Neuronal stem cell (in vitro differentiated cells): ENCODE measurements around the gene NDUFA13.
"Not testable (repeated sequence)": the region's sequence is repeated elsewhere in the genome, so short reads cannot be mapped to it uniquely, and the experiment has no call there.

Source experiments
- DNase-seq: peaks from one replicate; pipeline ENCODE4 v3.0.0-alpha.2; 2013; ENCODE audit warnings: low spot score
- H2AFZ ChIP-seq: one replicate; pipeline ENCODE4 v1.6.1; 2013; ENCODE audit warnings: mild to moderate bottlenecking, low read length, inconsistent platforms
- H2AK5ac ChIP-seq: 2 replicates; pipeline ENCODE4 v1.6.1; 2013; ENCODE audit warnings: low read depth, mild to moderate bottlenecking, inconsistent platforms, low read length, moderate library complexity, mixed read lengths
- H2BK120ac ChIP-seq: 2 replicates; pipeline ENCODE4 v1.6.1; 2013; ENCODE audit warnings: low read depth, mild to moderate bottlenecking, inconsistent platforms, low read length, moderate library complexity, mixed read lengths
- H2BK12ac ChIP-seq: one replicate; pipeline ENCODE4 v1.6.1; 2013; ENCODE audit warnings: low read length, inconsistent platforms
- H2BK15ac ChIP-seq: 2 replicates; pipeline ENCODE4 v1.6.1; 2013; ENCODE audit warnings: mild to moderate bottlenecking, low read length, inconsistent platforms, mixed read lengths
- H2BK5ac ChIP-seq: one replicate; pipeline ENCODE4 v1.6.1; 2013; ENCODE audit warnings: inconsistent platforms, mild to moderate bottlenecking, low read length, moderate library complexity
- H3K14ac ChIP-seq: one replicate; pipeline ENCODE4 v1.6.1; 2013; ENCODE audit warnings: low read length, inconsistent platforms
- H3K18ac ChIP-seq: 2 replicates; pipeline ENCODE4 v1.6.1; 2013; ENCODE audit warnings: low read length, inconsistent platforms
- H3K23ac ChIP-seq: 2 replicates; pipeline ENCODE4 v1.6.1; 2013; ENCODE audit warnings: low read depth, mild to moderate bottlenecking, mixed read lengths, low read length, inconsistent platforms; ENCODE audit not compliant: poor library complexity
- H3K27ac ChIP-seq: replicated peaks from 3 replicates; pipeline ENCODE4 v1.5.1; 2013; ENCODE audit warnings: low read length, inconsistent platforms
- H3K27me3 ChIP-seq, 3 experiments: 2 replicates each; pipeline ENCODE4 v1.6.1; 2013; ENCODE audit warnings: low read length in 3 of 3, mild to moderate bottlenecking in 2 of 3, inconsistent platforms in 1 of 3, low read depth in 1 of 3, mixed read lengths in 1 of 3, moderate library complexity in 1 of 3; ENCODE audit not compliant: control insufficient read depth in 3 of 3, insufficient read depth in 3 of 3
- H3K36me3 ChIP-seq, 2 donors: replicated peaks in 1 of 2; 2 replicates each; pipeline ENCODE4 v1.6.1; 2013; ENCODE audit warnings: low read length in 2 of 2; ENCODE audit not compliant: control insufficient read depth in 2 of 2, insufficient read depth in 2 of 2
- H3K4ac ChIP-seq: 2 replicates; pipeline ENCODE4 v1.6.1; 2013; ENCODE audit warnings: inconsistent platforms, mild to moderate bottlenecking, low read length, moderate library complexity
- H3K4me1 ChIP-seq, 2 donors: 1 replicate in 1 of 2; 2 replicates in 1 of 2; pipeline ENCODE4 v1.6.1; 2013; ENCODE audit warnings: low read length in 2 of 2, low read depth in 1 of 2; ENCODE audit not compliant: control insufficient read depth in 2 of 2, insufficient read depth in 1 of 2
- H3K4me2 ChIP-seq: one replicate; pipeline ENCODE4 v1.6.1; 2013; ENCODE audit warnings: mild to moderate bottlenecking, low read length, inconsistent platforms; ENCODE audit not compliant: insufficient read depth, poor library complexity, severe bottlenecking
- H3K4me3 ChIP-seq, 2 donors: 2 replicates each; pipeline ENCODE4 v1.5.1; 2013; ENCODE audit warnings: low read length in 2 of 2, mild to moderate bottlenecking in 2 of 2, inconsistent platforms in 1 of 2, moderate library complexity in 1 of 2
- H3K79me1 ChIP-seq: one replicate; pipeline ENCODE4 v1.6.1; 2013; ENCODE audit warnings: low read depth, mild to moderate bottlenecking, inconsistent platforms, low read length, moderate library complexity
- H3K9ac ChIP-seq: one replicate; pipeline ENCODE4 v1.6.1; 2013; ENCODE audit warnings: mild to moderate bottlenecking, low read depth, low read length, inconsistent platforms; ENCODE audit not compliant: poor library complexity
- H3K9me3 ChIP-seq, 2 donors: replicated peaks in 1 of 2; 2 replicates each; pipeline versions ENCODE3 to v1.6.1; 2013; ENCODE audit warnings: low read length in 2 of 2, mild to moderate bottlenecking in 2 of 2, inconsistent platforms in 1 of 2, low read depth in 1 of 2, mixed read lengths in 1 of 2, moderate library complexity in 1 of 2; ENCODE audit not compliant: control insufficient read depth in 2 of 2, insufficient read depth in 1 of 2
- H4K8ac ChIP-seq: one replicate; pipeline ENCODE4 v1.6.1; 2013; ENCODE audit warnings: low read depth, mild to moderate bottlenecking, inconsistent platforms, low read length, moderate library complexity
- H4K91ac ChIP-seq: one replicate; pipeline ENCODE4 v1.6.1; 2013; ENCODE audit warnings: low read length, low read depth, mild to moderate bottlenecking, inconsistent platforms; ENCODE audit not compliant: poor library complexity
- WGBS, 2 donors: extraction: QIAGEN DNeasy Blood & Tissue Kit; methylation state at CpG; one replicate each; pipeline ENCODE4 v1.1.7; 2013; ENCODE audit warnings: missing lambda C conversion rate in 2 of 2, mixed read lengths in 1 of 2; ENCODE audit not compliant: insufficient read length in 2 of 2, insufficient replicate concordance in 1 of 2; ENCODE audit errors: extremely low coverage in 2 of 2; 5-methylcytosine and 5-hydroxymethylcytosine counted together

The NDUFA13 gene

DNA sequence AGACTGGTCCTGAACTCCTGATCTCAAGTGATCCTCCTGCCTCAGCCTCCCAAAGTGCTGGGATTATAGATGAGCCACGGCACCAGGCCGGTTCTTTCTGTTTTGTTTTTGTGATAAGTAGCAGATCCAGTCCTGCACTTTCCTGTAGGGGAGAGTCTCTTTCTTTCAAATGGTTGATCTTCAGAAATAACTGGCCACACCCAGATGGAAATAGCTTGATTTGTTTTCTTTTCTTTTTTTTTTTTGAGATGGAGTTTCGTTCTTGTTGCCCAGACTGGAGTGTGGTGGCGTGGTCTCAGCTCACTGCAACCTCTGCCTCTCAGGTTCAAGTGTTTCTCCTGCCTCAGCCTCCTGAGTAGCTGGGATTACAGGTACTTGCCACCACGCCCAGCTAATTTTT, 43.9 kb upstream of the NDUFA13 start:
- H3K4me2 ChIP-seq, H4K8ac ChIP-seq, DNase-seq, H2BK15ac ChIP-seq, H3K27ac ChIP-seq, H2BK5ac ChIP-seq, H2AK5ac ChIP-seq, H3K9ac ChIP-seq, H3K4me1 ChIP-seq, H3K23ac ChIP-seq, H3K79me1 ChIP-seq, H4K91ac ChIP-seq, H2BK120ac ChIP-seq, H3K4me3 ChIP-seq, H3K27me3 ChIP-seq, H3K14ac ChIP-seq, H2AFZ ChIP-seq, H3K18ac ChIP-seq, H3K4ac ChIP-seq, H2BK12ac ChIP-seq: not testable (repeated sequence)
- peaks cover 18 to 88% of the 10 kb centered on the region in 2 donors for H3K36me3 ChIP-seq
- no CpG with 5 or more reads among the region's 5 CpGs for WGBS, 2 donors
- H3K9me3 ChIP-seq: peaks cover 8 to 32% of the 10 kb centered on the region in 2 donors

DNA sequence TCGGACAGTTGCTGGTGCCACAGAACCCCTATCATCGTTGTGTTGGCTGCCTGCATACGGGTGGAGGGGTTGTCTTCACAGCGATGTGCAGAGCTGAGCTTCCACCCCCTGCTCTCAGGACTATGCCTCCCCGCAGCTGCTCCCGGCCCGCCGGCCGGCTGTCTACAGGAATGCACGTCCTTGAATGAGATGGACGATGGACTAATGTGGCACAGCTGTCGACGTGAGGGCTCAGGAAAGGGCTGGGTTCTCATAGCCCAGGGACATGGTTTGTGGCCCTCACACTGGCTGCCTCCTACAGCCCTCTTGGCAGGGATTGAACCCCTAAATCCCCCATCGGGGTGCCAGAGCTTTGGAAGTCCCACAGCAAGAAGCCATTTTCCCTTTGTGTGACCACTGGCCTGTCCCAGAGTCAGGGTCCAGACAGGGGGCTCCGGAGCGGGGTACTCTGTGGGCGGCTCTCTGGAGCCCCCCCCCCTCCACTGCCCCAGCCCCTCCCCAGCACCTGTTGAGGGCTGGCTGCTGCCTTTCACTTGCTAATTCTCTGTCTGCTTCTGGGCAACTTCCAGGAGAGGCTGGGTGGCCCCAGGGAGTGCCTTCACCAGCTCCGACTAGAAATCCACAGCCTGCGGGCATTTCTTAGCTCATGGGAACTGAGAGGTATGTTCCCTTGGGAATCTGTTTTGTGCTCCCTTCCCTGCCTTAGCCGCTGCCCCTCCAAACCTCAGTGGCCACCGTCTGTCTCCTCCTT, 40.8 kb upstream of the NDUFA13 start:
- Histone ChIP-seq H3K4me3 (no peak overlapping the region), H3K4me2 (no peak overlapping the region), H2BK5ac (no peak overlapping the region), H3K9me3 (peaks cover 0 to 4% of the 10 kb centered on the region in 2 donors), H3K14ac (peak overlapping the region; percentile 25), H3K36me3 (peaks cover 11 to 85% of the 10 kb centered on the region in 2 donors), H2BK15ac (no peak overlapping the region), H3K4ac (no peak overlapping the region), H4K8ac (no peak overlapping the region), H3K27me3 (no peaks in the 10 kb centered on the region), H4K91ac (no peak overlapping the region), H3K9ac (no peak overlapping the region), H3K79me1 (peaks cover 6% of the 10 kb centered on the region), H2BK120ac (no peak overlapping the region), H3K27ac (no peak overlapping the region), H2AFZ (no peak overlapping the region), H3K23ac (no peak overlapping the region), H3K18ac (no peak overlapping the region), H2AK5ac (no peak overlapping the region), H3K4me1 (peaks cover 0 to 4% of the 10 kb centered on the region in 2 donors), H2BK12ac (no peak overlapping the region)
- no CpG with 5 or more reads among the region's 21 CpGs for WGBS, 2 donors
- DNase-seq: no peak

DNA sequence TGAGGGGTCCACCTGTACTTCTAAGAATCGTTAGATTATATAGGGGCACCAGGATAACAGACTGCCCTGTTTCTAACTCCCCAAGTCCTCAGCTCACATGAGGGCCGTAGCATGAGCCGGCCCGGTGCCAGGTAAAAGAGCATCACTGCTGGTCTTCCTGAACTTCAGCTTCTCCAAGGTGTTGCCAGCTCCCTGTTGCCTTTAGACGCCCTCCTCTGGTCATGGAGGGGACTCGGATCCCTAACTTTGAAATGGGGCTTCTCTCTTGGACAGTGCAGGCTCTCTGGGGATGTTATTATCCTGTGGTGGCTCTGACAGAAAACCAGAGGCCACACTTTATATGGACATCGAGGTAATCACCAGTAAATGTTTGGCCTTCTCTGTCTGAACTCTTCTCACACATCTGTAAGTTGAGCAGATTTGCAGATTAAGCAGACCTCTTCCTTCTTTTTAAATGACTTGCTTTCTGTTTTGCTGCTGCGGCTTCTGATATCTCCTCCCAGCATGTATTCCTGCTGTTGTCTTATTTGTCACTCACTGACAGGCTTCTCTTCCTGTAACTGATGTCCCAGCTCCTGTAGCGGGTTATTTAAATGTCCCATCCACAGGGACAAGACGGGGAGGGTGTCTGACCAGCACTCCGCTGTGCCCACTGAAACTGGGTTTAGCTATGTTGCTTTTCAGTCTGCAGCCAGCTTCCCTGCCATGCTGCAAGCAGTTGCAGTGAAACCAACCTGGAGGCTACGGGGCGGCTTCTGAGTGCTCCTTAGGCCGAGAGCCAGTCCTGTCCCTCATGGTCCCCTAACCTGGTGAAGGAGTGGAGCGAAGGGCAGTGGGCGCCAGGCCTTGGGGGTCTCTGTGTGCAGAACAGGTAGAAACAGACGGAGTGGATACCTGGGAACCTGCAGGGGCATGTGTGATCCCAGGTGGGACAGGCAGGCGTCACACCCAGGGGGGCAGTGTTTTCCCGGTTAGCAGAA, 39.9 kb upstream of the NDUFA13 start:
- Histone ChIP-seq H2BK15ac (no peak overlapping the region), H2BK5ac (no peak overlapping the region), H3K4me3 (no peak overlapping the region), H3K36me3 (peaks cover 16 to 87% of the 10 kb centered on the region in 2 donors), H2BK120ac (no peak overlapping the region), H3K79me1 (peaks cover 12% of the 10 kb centered on the region), H2AK5ac (no peak overlapping the region), H3K9me3 (no peaks in the 10 kb centered on the region), H2AFZ (no peak overlapping the region), H3K14ac (no peak overlapping the region), H3K4me2 (no peak overlapping the region), H3K23ac (no peak overlapping the region), H3K4me1 (peaks cover 0 to 4% of the 10 kb centered on the region in 2 donors), H3K18ac (no peak overlapping the region), H3K27me3 (no peaks in the 10 kb centered on the region), H4K8ac (no peak overlapping the region), H3K27ac (no peak overlapping the region), H3K4ac (no peak overlapping the region), H2BK12ac (no peak overlapping the region), H3K9ac (no peak overlapping the region), H4K91ac (no peak overlapping the region)
- no CpG with 5 or more reads among the region's 19 CpGs for WGBS, 2 donors
- DNase-seq: no peak
